Astrocyte (in vitro differentiated cells and primary cell): ENCODE results near the gene GAB1.

Experiments
- EZH2 ChIP-seq: IDR thresholded peaks from 2 replicates; pipeline ENCODE4 v1.6.1; 2012; ENCODE audit warnings: mild to moderate bottlenecking, low read length, inconsistent platforms; ENCODE audit not compliant: insufficient read depth
- TF ChIP-seq, protein P1 (sequence below): IDR thresholded peaks from 2 replicates; pipeline ENCODE4 v1.5.1; 2011; ENCODE audit warnings: low read depth, mild to moderate bottlenecking, inconsistent platforms, low read length, moderate library complexity; ENCODE audit not compliant: insufficient read depth

DNA sequence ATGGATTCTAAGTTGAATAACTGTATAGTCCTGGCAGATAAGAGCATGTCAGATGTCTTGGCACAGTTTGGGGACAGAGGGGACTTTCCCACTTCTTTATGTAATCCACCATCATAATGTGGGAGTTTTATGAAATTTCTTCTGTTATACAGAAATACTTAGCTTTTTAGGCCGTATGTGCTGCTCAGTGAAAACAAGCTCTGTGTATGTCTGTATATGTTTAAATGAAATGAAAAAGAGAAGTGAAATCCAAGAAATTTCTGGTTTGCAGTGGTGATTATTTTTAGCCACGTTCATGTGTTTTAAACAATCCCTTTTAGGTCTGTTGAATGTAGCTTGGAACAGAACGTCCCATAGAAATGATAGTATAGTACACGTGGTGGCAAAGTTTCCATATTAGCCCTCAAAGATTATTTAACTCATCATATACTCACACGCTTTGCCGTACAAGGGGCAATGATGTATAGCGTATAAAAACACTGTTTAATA, 41.0 kb downstream of the GAB1 start:
- no peak for TF ChIP-seq EZH2
- TF ChIP-seq, protein P1, sequence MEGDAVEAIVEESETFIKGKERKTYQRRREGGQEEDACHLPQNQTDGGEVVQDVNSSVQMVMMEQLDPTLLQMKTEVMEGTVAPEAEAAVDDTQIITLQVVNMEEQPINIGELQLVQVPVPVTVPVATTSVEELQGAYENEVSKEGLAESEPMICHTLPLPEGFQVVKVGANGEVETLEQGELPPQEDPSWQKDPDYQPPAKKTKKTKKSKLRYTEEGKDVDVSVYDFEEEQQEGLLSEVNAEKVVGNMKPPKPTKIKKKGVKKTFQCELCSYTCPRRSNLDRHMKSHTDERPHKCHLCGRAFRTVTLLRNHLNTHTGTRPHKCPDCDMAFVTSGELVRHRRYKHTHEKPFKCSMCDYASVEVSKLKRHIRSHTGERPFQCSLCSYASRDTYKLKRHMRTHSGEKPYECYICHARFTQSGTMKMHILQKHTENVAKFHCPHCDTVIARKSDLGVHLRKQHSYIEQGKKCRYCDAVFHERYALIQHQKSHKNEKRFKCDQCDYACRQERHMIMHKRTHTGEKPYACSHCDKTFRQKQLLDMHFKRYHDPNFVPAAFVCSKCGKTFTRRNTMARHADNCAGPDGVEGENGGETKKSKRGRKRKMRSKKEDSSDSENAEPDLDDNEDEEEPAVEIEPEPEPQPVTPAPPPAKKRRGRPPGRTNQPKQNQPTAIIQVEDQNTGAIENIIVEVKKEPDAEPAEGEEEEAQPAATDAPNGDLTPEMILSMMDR: no peak
